ENCODE measurements around the gene CNTN2. TPM values are rescaled to one million over a fixed set of nuclear protein-coding genes. Genes with fewer than 3 reads are reported as not detected.

Gene CNTN2
- total and polyA plus RNA-seq, 2 experiments from 2014 or later = 1.3 to 2.2 TPM

GRCh38 chr1:205060746-205061145 is 17.7 kb downstream of the CNTN2 start:
- H3K4me1 ChIP-seq (ENCODE audit: insufficient read depth) = no peaks in the 10 kb centered on the region

GRCh38 chr1:205061227-205061626 is 18.2 kb downstream of the CNTN2 start:
- Histone ChIP-seq H3K9me2 (ENCODE audit: insufficient read depth) (no peaks in the 10 kb centered on the region), H3K4me1 (ENCODE audit: insufficient read depth) (no peaks in the 10 kb centered on the region), H3K36me3 (ENCODE audit: insufficient read depth) (no peaks in the 10 kb centered on the region), H4K20me1 (replicated peaks; ENCODE audit: insufficient read depth) (no peaks in the 10 kb centered on the region), H3K27ac (ENCODE audit: low read depth) (no peak overlapping the region), H3K4me3 (no peak overlapping the region), H2AFZ (0 out of 2 replicates have a peak overlapping the region, but pooled peaks have one; percentile 60), H3K27me3 (ENCODE audit: insufficient read depth) (no peaks in the 10 kb centered on the region), H3F3A (replicated peaks; ENCODE audit: low read depth) (no peaks in the 10 kb centered on the region), H3K4me2 (no peak overlapping the region), H3K79me2 (replicated peaks; ENCODE audit: insufficient read depth) (no peaks in the 10 kb centered on the region)
- H3K36me3 Mint-ChIP-seq (ENCODE audit: low read depth) = no peaks in the 10 kb centered on the region
- no peak overlapping the region for H3K4me3 Mint-ChIP-seq
- peaks cover 14% of the 10 kb centered on the region for H3K4me1 Mint-ChIP-seq
- peak; percentile 34 for ATAC-seq
- peak; percentile 34 for DNase-seq (ENCODE audit: low spot score)
- no peak overlapping the region for H3K27ac Mint-ChIP-seq
- TF ChIP-seq REST (IDR thresholded peaks at IDR 0.05; ENCODE audit: unreplicated experiment) = no peak
- TF ChIP-seq EZH2 (IDR thresholded peaks at IDR 0.05; ENCODE audit: low read depth, unreplicated experiment) = no peak
- TF ChIP-seq JUNB (IDR thresholded peaks at IDR 0.05; ENCODE audit: unreplicated experiment) = no peak
- TF ChIP-seq NANOG (IDR thresholded peaks at IDR 0.05; ENCODE audit: borderline replicate concordance) = no peak
- no peak for TF ChIP-seq CREB1 (CRISPR knock-in tag; IDR thresholded peaks at IDR 0.05; ENCODE audit: low read depth)
- no peak for TF ChIP-seq ZNF114 (CRISPR knock-in tag; IDR thresholded peaks at IDR 0.05)
- no peak for TF ChIP-seq POLR2AphosphoS5 (IDR thresholded peaks at IDR 0.05; ENCODE audit: low read depth)
- TF ChIP-seq ZNF331 (CRISPR knock-in tag; IDR thresholded peaks at IDR 0.05; ENCODE audit: low read depth) = no peak
- TF ChIP-seq ZNF462 (CRISPR knock-in tag; IDR thresholded peaks at IDR 0.05) = no peak
- peaks cover 13% of the 10 kb centered on the region for H3K27me3 Mint-ChIP-seq (ENCODE audit: insufficient read depth, low read depth, poor library complexity)
- H3K9me3 Mint-ChIP-seq = no peaks in the 10 kb centered on the region

More at GRCh38 chr1:205060746-205061145, 17.7 kb downstream of the CNTN2 start:
- DNase-seq (ENCODE audit: low spot score) = no peak
- no peaks in the 10 kb centered on the region for H3K9me2 ChIP-seq (ENCODE audit: insufficient read depth)
- no peaks in the 10 kb centered on the region for H3K27me3 ChIP-seq (ENCODE audit: insufficient read depth)
- Mint-ChIP-seq H3K27me3 (ENCODE audit: insufficient read depth, low read depth, poor library complexity) (peaks cover 13% of the 10 kb centered on the region), H3K36me3 (ENCODE audit: low read depth) (no peaks in the 10 kb centered on the region), H3K27ac (no peak overlapping the region), H3K4me1 (peaks cover 14% of the 10 kb centered on the region), H3K9me3 (no peaks in the 10 kb centered on the region), H3K4me3 (no peak overlapping the region)
- H3F3A ChIP-seq (replicated peaks; ENCODE audit: low read depth) = no peaks in the 10 kb centered on the region
- H4K20me1 ChIP-seq (replicated peaks; ENCODE audit: insufficient read depth) = no peaks in the 10 kb centered on the region
- H3K79me2 ChIP-seq (replicated peaks; ENCODE audit: insufficient read depth) = no peaks in the 10 kb centered on the region
- no peak overlapping the region for H3K4me3 ChIP-seq
- no peak for TF ChIP-seq JUNB (IDR thresholded peaks at IDR 0.05; ENCODE audit: unreplicated experiment)
- no peak for TF ChIP-seq ZNF331 (CRISPR knock-in tag; IDR thresholded peaks at IDR 0.05; ENCODE audit: low read depth)
- no peak for TF ChIP-seq CREB1 (CRISPR knock-in tag; IDR thresholded peaks at IDR 0.05; ENCODE audit: low read depth)
- H3K27ac ChIP-seq (ENCODE audit: low read depth) = no peak overlapping the region
- peak; percentile 23 for ATAC-seq
- H3K36me3 ChIP-seq (ENCODE audit: insufficient read depth) = no peaks in the 10 kb centered on the region
- no peak overlapping the region for H3K4me2 ChIP-seq
- no peak overlapping the region for H2AFZ ChIP-seq

All from GM23338 (cell line).